Testis (tissue), 2 donors: ENCODE data around the gene RMRP.

ENCODE experiments used
- POLR2A ChIP-seq: fragments of 450-650 bp; IDR thresholded peaks from one replicate; pipeline ENCODE4 v1.6.1; 2017; ENCODE audit warnings: antibody characterized with exemption, mild to moderate bottlenecking, moderate library complexity
- TF ChIP-seq, protein P1 (sequence below), 3 experiments: fragments of 450-650 bp in 2 of 3; fragments of 200-600 bp in 1 of 3; sonication (generic) in 1 of 3; IDR thresholded peaks; one replicate each; pipeline ENCODE4 v1.5.1; 2016 to 2019; ENCODE audit warnings: antibody characterized with exemption in 3 of 3, mild to moderate bottlenecking in 2 of 3, moderate library complexity in 1 of 3

DNA sequence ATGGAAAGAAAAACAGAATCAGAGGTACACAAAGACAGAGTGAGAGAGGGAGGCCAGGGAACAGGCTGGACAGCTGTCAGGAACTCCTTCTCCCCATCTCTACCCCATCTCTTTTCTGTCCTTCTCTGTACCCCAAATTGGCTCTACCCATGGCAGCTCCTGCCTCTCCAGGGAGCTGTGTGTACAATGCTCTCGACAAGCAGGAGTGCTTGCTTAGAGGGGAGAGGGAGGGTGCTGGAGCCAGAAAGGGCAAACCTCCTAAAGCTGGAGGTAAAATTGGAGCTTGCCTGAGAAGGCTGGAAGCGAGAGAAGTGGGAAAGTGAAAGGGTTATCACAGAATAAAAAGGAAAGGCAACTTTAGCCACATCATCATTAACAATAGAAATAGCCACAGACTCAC is 25.5 kb upstream of the RMRP start:
- TF ChIP-seq POLR2A = no peak
- TF ChIP-seq, protein P1, sequence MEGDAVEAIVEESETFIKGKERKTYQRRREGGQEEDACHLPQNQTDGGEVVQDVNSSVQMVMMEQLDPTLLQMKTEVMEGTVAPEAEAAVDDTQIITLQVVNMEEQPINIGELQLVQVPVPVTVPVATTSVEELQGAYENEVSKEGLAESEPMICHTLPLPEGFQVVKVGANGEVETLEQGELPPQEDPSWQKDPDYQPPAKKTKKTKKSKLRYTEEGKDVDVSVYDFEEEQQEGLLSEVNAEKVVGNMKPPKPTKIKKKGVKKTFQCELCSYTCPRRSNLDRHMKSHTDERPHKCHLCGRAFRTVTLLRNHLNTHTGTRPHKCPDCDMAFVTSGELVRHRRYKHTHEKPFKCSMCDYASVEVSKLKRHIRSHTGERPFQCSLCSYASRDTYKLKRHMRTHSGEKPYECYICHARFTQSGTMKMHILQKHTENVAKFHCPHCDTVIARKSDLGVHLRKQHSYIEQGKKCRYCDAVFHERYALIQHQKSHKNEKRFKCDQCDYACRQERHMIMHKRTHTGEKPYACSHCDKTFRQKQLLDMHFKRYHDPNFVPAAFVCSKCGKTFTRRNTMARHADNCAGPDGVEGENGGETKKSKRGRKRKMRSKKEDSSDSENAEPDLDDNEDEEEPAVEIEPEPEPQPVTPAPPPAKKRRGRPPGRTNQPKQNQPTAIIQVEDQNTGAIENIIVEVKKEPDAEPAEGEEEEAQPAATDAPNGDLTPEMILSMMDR (IDR thresholded peaks at IDR 0.05) = no peak
